A549 treated with AZD9567 at 1 μM for 4 hours (cell line): ENCODE data around the gene GJA9. TPM values are rescaled to one million over a fixed set of nuclear protein-coding genes. Genes with fewer than 3 reads are reported as not detected.

Experiments
- total RNA-seq: library from RNA; stranded (reverse); fragments of 200-300 nt; extraction: Qiagen RNA extraction; gene quantifications from 5 replicates; pipeline ENCODE4 v1.2.3, GENCODE V29; 2022; ENCODE audit not compliant: insufficient read depth

The GJA9 gene
- total RNA-seq = not detected in 5 replicates

DNA sequence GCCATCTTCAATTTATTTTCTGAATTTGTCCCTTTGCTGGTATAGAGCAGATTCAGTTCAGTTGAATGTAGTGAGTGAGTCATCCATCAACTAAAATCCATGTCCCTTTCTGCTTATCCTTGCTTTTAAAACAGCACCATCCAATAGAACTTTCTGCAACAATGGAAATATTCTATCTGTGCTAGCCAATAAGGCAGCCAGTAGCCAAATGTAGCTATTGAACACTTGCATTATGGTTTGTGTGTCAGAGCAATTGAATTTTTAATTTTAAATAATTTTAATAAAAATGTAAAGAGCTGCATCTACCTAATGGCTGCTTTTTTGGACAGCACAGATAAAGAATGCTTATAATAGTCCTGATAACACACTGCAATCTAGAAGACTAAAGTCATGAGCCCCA, at the start of gene GJA9:
GJA9 (minus strand) TSS at position 101 of the 400 bp plus-strand sequence. CDS start 5,489 bp downstream, outside the sequence.

DNA sequence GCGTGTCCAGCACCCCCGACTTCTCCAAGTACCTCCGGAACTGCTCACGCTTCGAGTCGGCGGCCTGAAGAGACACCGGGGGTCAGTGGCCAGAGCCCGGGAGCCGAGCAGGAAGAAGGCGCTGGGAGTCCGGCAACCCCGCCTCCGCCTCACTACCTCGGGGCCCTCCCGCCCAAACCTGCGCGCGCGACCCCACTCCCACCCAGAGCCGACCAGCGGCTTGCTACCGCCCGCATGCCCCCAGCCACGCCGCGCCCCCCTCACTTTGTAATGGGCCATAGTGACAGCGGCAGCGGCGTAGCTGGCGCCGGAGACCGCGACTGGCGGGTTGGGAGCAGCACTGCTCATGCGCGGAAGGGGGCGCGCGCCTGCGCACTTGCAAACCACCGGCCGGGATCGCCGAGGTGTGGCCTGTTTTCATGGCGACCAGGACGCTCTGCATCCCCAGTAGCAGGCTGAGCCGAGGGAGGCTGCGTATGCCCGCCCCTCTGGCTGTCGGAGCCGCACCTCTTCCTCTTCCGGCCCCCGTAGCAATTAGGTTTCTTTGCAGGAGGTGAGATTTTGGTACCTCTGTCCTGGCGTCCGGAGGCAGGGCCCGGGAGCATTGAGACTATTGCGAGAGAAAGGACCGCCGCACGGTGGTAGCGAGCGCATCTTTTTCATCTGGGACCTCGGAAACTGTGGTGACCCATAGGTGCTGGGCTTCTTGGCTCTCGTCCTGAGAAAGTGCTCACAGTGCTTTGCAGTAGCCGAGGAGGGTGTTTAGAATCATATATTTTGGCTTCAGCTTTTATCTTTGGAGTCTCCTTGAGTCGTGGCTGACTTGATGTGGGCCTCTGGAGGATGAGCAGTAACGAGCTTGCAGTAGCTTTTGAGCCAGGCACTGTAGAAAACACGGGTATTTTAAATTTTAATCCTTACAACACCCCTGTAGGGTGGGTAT, 8.1 kb downstream of the GJA9 start, which contains the start of gene MYCBP:
MYCBP (minus strand) TSS at position 322 of the 943 bp plus-strand sequence; CDS start at position 279, 43 bp downstream.

DNA sequence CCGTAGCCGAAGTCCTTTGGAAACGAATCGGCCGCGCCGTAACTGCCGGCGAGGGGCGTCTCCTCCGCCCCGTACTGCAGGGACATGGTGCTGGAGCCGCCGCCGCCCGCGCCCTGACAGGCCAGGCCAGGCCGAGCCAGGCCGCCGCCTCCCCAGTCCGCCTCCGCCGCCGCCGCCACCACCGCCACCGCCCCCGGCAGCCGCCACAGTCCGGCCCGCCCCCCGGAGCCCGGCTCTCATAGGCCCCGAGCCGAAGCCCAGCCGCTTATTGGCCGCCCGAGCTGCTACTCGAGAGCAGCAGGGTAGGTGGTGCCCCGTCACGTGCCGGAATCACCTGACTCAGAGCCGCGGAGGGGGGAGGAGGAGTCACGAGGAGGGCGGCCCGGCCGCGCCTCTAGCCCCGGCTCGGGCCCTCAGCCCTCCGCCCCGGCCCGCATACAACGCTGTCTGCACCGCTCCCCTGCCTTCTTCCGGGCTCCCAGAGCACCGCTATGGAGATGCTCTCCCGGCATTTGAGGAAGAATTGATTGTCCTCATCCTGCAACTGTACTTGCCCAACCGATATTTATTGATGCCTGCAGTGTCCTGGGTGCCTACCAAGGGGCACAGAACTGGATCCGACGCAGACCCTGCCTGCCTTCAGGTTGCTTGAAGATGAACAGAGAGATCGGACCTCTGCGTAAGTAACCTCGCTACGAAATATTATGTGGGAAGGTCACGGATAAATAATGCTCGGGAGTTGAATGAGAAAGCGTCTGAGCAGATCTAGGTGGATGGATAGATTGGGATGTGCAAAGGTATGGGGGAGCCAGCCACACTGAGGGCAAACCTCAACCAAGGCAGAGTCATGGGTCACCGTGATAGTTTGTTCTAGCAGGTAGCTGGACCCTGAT, 21.6 kb downstream of the GJA9 start, which contains the start of gene RRAGC:
RRAGC (minus strand) TSS at position 212 of the 893 bp plus-strand sequence; CDS start at position 86, 126 bp downstream.

Other genes with a start within 250 kb of the GJA9 start
- 28.3 to 39.6 TPM (median 30.0 TPM) in 5 replicates for gene RRAGC, start 21.8 kb downstream of the GJA9 start, total RNA-seq
- gene MYCBP, start 8.2 kb downstream of the GJA9 start, total RNA-seq = 16.5 to 26.7 TPM (median 23.2 TPM) in 5 replicates
- 1.8 to 3.8 TPM (median 2.7 TPM) in 5 replicates for gene RHBDL2, start 60.2 kb upstream of the GJA9 start, total RNA-seq
- gene AKIRIN1, start 109.7 kb upstream of the GJA9 start, total RNA-seq = 41.6 to 46.7 TPM (median 44.2 TPM) in 5 replicates
- gene NDUFS5, start 144.8 kb upstream of the GJA9 start, total RNA-seq = 411 to 476 TPM (median 419 TPM) in 5 replicates